ENCODE measurements around the gene SPATA24.
A peak's percentile ranks its signal among the peaks of the same experiment; 100 is the strongest.

SPATA24 gene

GRCh38 chr5:139395844-139396640 lies 7.8 kb downstream of the SPATA24 start:
- H3K36me3 ChIP-seq (ENCODE audit: control insufficient read depth in 2 of 2, insufficient read depth in 2 of 2, low read length in 2 of 2), result peaks cover 3 to 5% of the 10 kb centered on the region in 2 donors
- peaks cover 19 to 28% of the 10 kb centered on the region in 2 donors for H3K4me1 ChIP-seq (ENCODE audit: control insufficient read depth in 2 of 2, insufficient read depth in 2 of 2, low read length in 2 of 2)
- no peak overlapping the region for H3K4me3 ChIP-seq (ENCODE audit: low read length in 2 of 2)
- no peak overlapping the region for H3K27ac ChIP-seq (ENCODE audit: low read depth in 2 of 2, low read length in 2 of 2)
- H3K9me3 ChIP-seq (ENCODE audit: control insufficient read depth in 2 of 2, low read length in 2 of 2), result no peaks in the 10 kb centered on the region
- no peak overlapping the region for H3K9ac ChIP-seq (ENCODE audit: low read depth in 1 of 2, low read length in 2 of 2)
- H3K27me3 ChIP-seq (ENCODE audit: control insufficient read depth in 2 of 2, insufficient read depth in 2 of 2, low read length in 2 of 2), result peaks cover 0 to 7% of the 10 kb centered on the region in 2 donors

DNA sequence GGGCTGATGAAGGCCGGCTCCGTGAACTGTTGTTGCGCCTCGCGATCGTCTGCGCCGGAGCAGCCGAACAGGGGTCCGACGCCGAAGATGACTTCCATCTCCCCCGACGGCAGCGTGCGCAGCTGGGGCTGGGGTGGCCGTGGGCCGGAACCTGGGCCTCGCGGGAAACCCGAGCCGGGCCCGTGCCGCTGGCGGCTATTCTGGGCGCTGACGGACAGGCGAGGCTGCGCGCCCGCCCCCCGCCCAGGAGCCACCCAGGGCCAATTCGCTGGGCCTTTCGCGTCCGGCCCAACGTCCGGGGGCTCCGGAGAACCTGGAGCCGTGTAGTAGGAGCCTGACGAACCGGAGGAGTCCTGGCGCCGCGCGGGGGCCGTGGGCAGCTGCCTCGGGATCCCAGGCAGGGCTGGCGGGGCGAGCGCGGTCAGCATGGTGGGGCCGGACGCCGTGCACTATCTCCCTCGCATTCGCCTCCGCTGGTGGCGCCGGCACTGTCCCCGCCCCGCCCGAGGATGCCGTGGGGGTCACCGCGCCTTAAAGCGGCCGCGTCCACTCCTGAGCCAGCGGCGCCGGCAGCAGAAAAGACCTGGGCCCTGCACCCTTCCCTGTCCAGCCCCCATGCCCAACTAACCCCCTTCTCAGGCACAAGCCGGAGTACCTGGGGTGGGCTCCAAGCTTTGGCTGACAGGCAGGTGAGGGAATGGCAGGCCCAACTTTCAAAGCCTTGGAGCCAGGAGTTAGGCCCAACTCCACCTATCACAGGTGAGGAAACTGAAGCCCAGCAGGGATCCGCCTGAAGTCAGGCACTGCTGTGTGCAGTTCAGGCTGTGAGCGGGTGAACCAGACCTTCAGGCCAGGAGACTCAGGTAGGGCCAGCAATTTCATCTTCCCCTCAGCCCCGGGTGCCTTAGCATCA lies 9.0 kb downstream of the SPATA24 start, which contains the start of gene PROB1:
Gene PROB1 (minus strand): TSS at position 451 of the 913 bp plus-strand sequence. CDS start 23 bp downstream, at position 428.
- Histone ChIP-seq H3K27me3 (ENCODE audit: control insufficient read depth in 2 of 2, insufficient read depth in 2 of 2, low read length in 2 of 2) (peaks cover 0 to 7% of the 10 kb centered on the region in 2 donors), H3K4me1 (ENCODE audit: control insufficient read depth in 2 of 2, insufficient read depth in 2 of 2, low read length in 2 of 2) (peaks cover 30 to 40% of the 10 kb centered on the region in 2 donors), H3K36me3 (ENCODE audit: control insufficient read depth in 2 of 2, insufficient read depth in 2 of 2, low read length in 2 of 2) (peaks cover 8 to 9% of the 10 kb centered on the region in 2 donors), H3K9ac (ENCODE audit: low read depth in 1 of 2, low read length in 2 of 2) (peak within 1 kb of the TSS in 1 of 2 donors; percentile 68), H3K9me3 (ENCODE audit: control insufficient read depth in 2 of 2, low read length in 2 of 2) (no peaks in the 10 kb centered on the region), H3K4me3 (ENCODE audit: low read length in 2 of 2) (peak within 1 kb of the TSS; percentile 75 to 76), H3K27ac (ENCODE audit: low read depth in 2 of 2, low read length in 2 of 2) (no peak within 1 kb of the TSS)

GRCh38 chr5:139394123-139394653 lies 9.7 kb downstream of the SPATA24 start:
- Histone ChIP-seq H3K27me3 (ENCODE audit: control insufficient read depth in 2 of 2, insufficient read depth in 2 of 2, low read length in 2 of 2) (peaks cover 0 to 7% of the 10 kb centered on the region in 2 donors), H3K9ac (ENCODE audit: low read depth in 1 of 2, low read length in 2 of 2) (peak overlapping the region in 1 of 2 donors; percentile 68), H3K4me1 (ENCODE audit: control insufficient read depth in 2 of 2, insufficient read depth in 2 of 2, low read length in 2 of 2) (peaks cover 36 to 46% of the 10 kb centered on the region in 2 donors), H3K36me3 (ENCODE audit: control insufficient read depth in 2 of 2, insufficient read depth in 2 of 2, low read length in 2 of 2) (peaks cover 8 to 10% of the 10 kb centered on the region in 2 donors), H3K9me3 (ENCODE audit: control insufficient read depth in 2 of 2, low read length in 2 of 2) (no peaks in the 10 kb centered on the region), H3K27ac (ENCODE audit: low read depth in 2 of 2, low read length in 2 of 2) (no peak overlapping the region), H3K4me3 (ENCODE audit: low read length in 2 of 2) (peak overlapping the region; percentile 75 to 76)

DNA sequence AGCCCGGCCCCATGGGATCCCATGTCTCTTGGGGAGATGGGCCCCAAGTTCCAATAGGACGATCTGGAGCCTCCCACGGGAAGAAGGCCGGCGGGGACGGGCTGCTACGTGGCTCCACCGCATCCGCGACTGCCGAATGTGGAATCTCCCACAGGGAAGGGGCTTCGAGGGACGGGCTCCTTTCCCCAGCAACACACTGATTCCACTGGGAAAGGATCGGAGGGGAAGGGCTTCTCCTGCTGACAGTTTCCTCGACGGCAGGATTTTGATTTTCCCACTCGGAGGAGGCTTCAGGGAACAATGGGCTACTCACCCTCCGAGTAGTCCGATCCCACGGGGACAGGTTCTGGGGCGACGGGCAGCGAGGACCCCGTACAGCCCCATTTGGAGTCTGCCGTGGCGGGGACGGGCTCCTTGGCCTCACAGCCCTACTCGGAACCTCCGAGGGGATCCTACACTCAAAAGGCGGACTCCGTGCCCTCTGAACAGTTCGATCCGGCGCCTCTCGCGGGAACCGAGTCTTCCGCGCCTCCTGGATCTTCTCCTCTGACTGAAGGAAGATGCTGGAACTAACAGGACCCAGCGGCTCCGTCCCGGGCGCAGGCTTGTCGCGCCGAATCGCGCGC lies 10.3 kb downstream of the SPATA24 start:
- peaks cover 40 to 51% of the 10 kb centered on the region in 2 donors for H3K4me1 ChIP-seq (ENCODE audit: control insufficient read depth in 2 of 2, insufficient read depth in 2 of 2, low read length in 2 of 2)
- peaks cover 8 to 10% of the 10 kb centered on the region in 2 donors for H3K36me3 ChIP-seq (ENCODE audit: control insufficient read depth in 2 of 2, insufficient read depth in 2 of 2, low read length in 2 of 2)
- H3K27me3 ChIP-seq (ENCODE audit: control insufficient read depth in 2 of 2, insufficient read depth in 2 of 2, low read length in 2 of 2), result peaks cover 0 to 7% of the 10 kb centered on the region in 2 donors
- peak overlapping the region; percentile 75 to 76 for H3K4me3 ChIP-seq (ENCODE audit: low read length in 2 of 2)
- H3K9ac ChIP-seq (ENCODE audit: low read depth in 1 of 2, low read length in 2 of 2), result peak overlapping the region; percentile 35 to 68
- no peaks in the 10 kb centered on the region for H3K9me3 ChIP-seq (ENCODE audit: control insufficient read depth in 2 of 2, low read length in 2 of 2)
- no peak overlapping the region for H3K27ac ChIP-seq (ENCODE audit: low read depth in 2 of 2, low read length in 2 of 2)

DNA sequence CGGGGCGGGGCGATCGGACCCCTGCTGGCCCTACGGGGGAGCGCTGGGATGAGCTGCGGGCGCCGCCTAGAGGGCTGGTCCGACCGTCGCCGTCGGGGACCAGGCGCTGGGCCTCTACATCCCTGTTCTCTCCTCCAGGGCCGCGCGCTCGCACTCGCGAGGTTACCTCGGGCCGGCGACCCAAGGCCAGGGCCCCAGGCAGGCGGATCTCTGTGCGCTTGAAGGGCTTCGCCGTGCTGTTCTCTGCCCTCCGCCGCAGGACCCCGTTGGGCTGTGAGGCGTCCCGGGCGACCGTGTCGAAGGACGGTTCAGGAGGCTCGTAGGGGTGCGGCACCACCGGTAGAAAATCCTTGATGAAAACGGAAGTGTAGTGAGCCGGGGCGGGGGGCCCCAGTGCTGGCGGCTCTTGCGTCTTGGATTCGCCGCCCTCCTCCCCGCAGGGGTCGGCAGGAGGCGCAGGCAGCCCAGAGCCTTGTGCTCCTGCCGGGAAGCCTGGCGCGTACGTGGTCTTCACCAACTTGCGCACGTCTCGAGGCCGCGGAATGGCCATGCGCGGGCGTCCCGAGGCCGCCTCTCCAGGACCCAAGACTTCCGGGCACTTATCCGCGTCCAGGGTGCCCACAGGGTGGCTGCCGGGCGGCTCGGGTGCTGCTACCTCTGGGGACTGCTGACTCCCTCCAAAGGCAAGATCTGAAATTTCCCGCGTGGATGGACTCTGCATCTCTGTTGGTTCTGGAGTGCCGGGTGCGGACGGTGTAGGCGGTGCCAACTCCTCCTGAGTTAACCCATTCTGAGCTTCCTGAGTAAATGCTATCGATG lies 11.0 kb downstream of the SPATA24 start:
- peaks cover 46 to 53% of the 10 kb centered on the region in 2 donors for H3K4me1 ChIP-seq (ENCODE audit: control insufficient read depth in 2 of 2, insufficient read depth in 2 of 2, low read length in 2 of 2)
- H3K9ac ChIP-seq (ENCODE audit: low read depth in 1 of 2, low read length in 2 of 2), result peak overlapping the region; percentile 35 to 68
- peaks cover 0 to 7% of the 10 kb centered on the region in 2 donors for H3K27me3 ChIP-seq (ENCODE audit: control insufficient read depth in 2 of 2, insufficient read depth in 2 of 2, low read length in 2 of 2)
- peak overlapping the region; percentile 75 to 76 for H3K4me3 ChIP-seq (ENCODE audit: low read length in 2 of 2)
- peaks cover 8 to 10% of the 10 kb centered on the region in 2 donors for H3K36me3 ChIP-seq (ENCODE audit: control insufficient read depth in 2 of 2, insufficient read depth in 2 of 2, low read length in 2 of 2)
- H3K27ac ChIP-seq (ENCODE audit: low read depth in 2 of 2, low read length in 2 of 2), result peak overlapping the region; percentile 85 to 90
- no peaks in the 10 kb centered on the region for H3K9me3 ChIP-seq (ENCODE audit: control insufficient read depth in 2 of 2, low read length in 2 of 2)

DNA sequence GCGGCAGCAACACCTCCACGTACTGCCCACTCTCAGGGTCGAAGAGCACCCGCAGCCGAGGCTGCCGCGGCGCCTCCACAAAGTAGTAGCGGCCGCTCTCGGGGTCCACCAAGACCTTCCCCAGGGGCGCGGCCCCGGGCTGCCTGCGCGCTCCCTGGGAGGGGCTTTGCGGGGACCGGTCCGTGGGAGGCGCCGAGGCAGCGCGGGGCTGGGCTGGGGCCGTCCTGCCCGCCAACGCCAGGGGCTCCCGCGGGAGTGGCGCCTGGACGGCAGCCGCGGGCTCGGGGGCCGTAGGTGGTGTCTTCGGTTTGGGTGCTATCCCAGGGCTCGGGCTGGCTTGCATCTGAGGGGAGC lies 11.6 kb downstream of the SPATA24 start:
- peaks cover 0 to 7% of the 10 kb centered on the region in 2 donors for H3K27me3 ChIP-seq (ENCODE audit: control insufficient read depth in 2 of 2, insufficient read depth in 2 of 2, low read length in 2 of 2)
- H3K4me3 ChIP-seq (ENCODE audit: low read length in 2 of 2), result peak overlapping the region; percentile 75 to 76
- peak overlapping the region; percentile 60 to 68 for H3K9ac ChIP-seq (ENCODE audit: low read depth in 1 of 2, low read length in 2 of 2)
- H3K36me3 ChIP-seq (ENCODE audit: control insufficient read depth in 2 of 2, insufficient read depth in 2 of 2, low read length in 2 of 2), result peaks cover 8 to 10% of the 10 kb centered on the region in 2 donors
- H3K4me1 ChIP-seq (ENCODE audit: control insufficient read depth in 2 of 2, insufficient read depth in 2 of 2, low read length in 2 of 2), result peaks cover 50 to 58% of the 10 kb centered on the region in 2 donors
- H3K27ac ChIP-seq (ENCODE audit: low read depth in 2 of 2, low read length in 2 of 2), result peak overlapping the region; percentile 85 to 90
- H3K9me3 ChIP-seq (ENCODE audit: control insufficient read depth in 2 of 2, low read length in 2 of 2), result no peaks in the 10 kb centered on the region

- peak overlapping the region; percentile 85 to 90 for H3K27ac ChIP-seq (ENCODE audit: low read depth in 2 of 2, low read length in 2 of 2)
- H3K9me3 ChIP-seq (ENCODE audit: control insufficient read depth in 2 of 2, low read length in 2 of 2), result no peaks in the 10 kb centered on the region
- peaks cover 0 to 7% of the 10 kb centered on the region in 2 donors for H3K27me3 ChIP-seq (ENCODE audit: control insufficient read depth in 2 of 2, insufficient read depth in 2 of 2, low read length in 2 of 2)
- H3K9ac ChIP-seq (ENCODE audit: low read depth in 1 of 2, low read length in 2 of 2), result peak overlapping the region; percentile 63 to 68
- H3K36me3 ChIP-seq (ENCODE audit: control insufficient read depth in 2 of 2, insufficient read depth in 2 of 2, low read length in 2 of 2), result peaks cover 8 to 10% of the 10 kb centered on the region in 2 donors
- peaks cover 50 to 58% of the 10 kb centered on the region in 2 donors for H3K4me1 ChIP-seq (ENCODE audit: control insufficient read depth in 2 of 2, insufficient read depth in 2 of 2, low read length in 2 of 2)
- H3K4me3 ChIP-seq (ENCODE audit: low read length in 2 of 2), result peak overlapping the region; percentile 75 to 76
Measured at GRCh38 chr5:139391570-139392323, 12.1 kb downstream of the SPATA24 start.

DNA sequence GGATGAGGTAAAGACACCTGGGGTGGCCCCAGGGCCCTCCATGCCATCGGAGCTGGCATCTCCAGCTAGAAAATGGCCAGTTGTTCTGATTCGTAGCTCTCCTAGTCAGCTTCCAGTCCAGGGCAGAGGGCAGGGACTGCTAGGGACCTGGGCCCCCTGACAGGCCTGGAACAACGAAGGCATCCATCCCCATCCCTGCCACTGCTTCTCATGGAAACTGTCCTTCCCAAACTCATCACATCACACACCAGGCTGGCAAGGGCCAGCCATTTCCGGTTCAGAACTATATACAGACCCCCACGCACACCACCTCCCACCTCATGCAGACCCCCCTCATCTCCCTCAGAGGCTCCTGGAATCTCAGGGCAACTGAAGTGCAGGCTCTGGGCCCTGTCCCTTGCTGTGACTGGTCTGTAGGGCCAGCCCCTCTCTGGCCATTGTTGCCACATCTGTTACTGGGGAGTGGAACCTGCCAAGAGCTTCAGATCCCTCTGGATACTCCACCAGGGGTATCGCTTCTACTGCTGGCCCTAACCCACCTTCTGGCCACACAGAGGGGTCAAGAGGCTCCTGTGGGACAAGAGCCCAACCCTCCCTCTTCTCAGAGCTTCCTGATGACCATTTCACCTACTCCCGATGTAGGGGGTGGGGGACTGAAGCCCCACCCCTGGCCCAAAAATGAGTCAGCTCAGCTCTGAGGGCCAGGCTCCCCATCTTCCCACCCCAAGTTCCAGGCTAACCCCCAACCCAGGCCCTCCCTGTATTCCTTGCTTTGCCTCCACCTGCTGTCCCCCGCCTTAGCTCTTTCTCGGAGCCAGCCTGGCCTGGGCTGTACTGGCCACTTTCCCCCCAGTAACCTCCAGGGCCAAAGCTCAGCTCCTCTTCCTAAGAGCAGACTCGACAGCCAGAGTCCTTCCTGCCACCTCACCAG lies 13.0 kb downstream of the SPATA24 start:
- peak overlapping the region; percentile 76 to 84 for H3K4me3 ChIP-seq (ENCODE audit: low read length in 2 of 2)
- no peaks in the 10 kb centered on the region for H3K9me3 ChIP-seq (ENCODE audit: control insufficient read depth in 2 of 2, low read length in 2 of 2)
- H3K27me3 ChIP-seq (ENCODE audit: control insufficient read depth in 2 of 2, insufficient read depth in 2 of 2, low read length in 2 of 2), result peaks cover 0 to 7% of the 10 kb centered on the region in 2 donors
- peaks cover 8 to 10% of the 10 kb centered on the region in 2 donors for H3K36me3 ChIP-seq (ENCODE audit: control insufficient read depth in 2 of 2, insufficient read depth in 2 of 2, low read length in 2 of 2)
- H3K27ac ChIP-seq (ENCODE audit: low read depth in 2 of 2, low read length in 2 of 2), result peak overlapping the region; percentile 85 to 90
- H3K4me1 ChIP-seq (ENCODE audit: control insufficient read depth in 2 of 2, insufficient read depth in 2 of 2, low read length in 2 of 2), result peaks cover 50 to 58% of the 10 kb centered on the region in 2 donors
- peak overlapping the region; percentile 63 to 68 for H3K9ac ChIP-seq (ENCODE audit: low read depth in 1 of 2, low read length in 2 of 2)

Data from mucosa of rectum (tissue), 2 donors.